Head of caudate nucleus (tissue), 42 donors: ENCODE measurements around the gene PFN3.
A peak's percentile ranks its signal among the peaks of the same experiment; 100 is the strongest.
"Not testable (repeated sequence)": the region's sequence is repeated elsewhere in the genome, so short reads cannot be mapped to it uniquely, and the experiment has no call there.

Experiments used
- DNase-seq, 42 donors: peaks; one replicate each; pipeline versions ENCODE4 v3.0.0 to v3.0.0-alpha.2; 2020 to 2021; ENCODE audit warnings: mixed read lengths in 7 of 42
- intact Hi-C: fragments of 100-400 bp; cut with DNase I; formaldehyde crosslinking; loops from one replicate; pipeline ENCODE4 v1.15.0; 2022

Gene PFN3

DNA sequence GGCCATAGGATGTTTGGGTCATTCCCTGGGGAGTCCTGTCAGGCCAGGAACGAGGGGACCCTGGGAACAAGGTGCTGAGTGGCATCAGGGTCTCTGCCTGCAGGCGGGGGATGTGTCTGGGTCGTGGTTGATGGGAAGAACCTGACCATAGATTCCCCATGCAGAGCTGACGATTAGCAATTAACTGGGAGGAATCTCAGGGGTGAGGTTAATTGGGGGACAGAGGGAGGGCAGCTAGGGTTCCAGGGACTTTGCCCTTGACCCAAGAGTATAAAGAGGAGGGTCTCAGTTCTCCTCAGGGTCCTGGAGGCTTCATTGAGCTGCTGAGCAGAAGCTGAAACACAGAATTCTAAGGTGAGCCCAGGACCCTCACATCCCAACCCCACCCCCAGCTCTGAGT is 16.3 kb downstream of the PFN3 start, which contains the start of gene SLC34A1:
TSS of gene SLC34A1 (plus strand) at position 301 of the 400 bp plus-strand sequence. CDS start 1,308 bp downstream, outside the sequence.
- intact Hi-C loops = no loop called here
- no peak for DNase-seq

DNA sequence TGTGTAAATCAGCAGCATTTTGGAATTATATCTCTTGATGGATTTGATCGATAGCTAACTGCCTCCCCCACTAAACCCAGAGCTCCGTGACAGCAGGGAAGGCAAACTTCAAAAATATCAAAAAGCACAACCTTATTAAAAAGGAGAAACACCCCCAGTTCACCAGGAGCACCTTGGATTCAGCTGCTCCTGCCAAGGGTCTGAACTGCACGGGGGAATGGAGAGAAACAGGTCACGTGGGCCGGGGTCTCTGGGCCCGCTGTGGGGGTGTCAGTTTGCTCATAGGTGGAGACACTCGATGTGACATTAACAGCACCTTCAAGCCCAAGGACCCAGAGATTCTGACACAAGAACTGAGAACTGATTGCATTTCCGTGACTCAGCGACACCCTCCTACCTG is 17.3 kb downstream of the PFN3 start:
- peak in 17 of 42 donors; percentile 20 to 57 (median 43) for DNase-seq
- intact Hi-C loops = no loop called here

DNA sequence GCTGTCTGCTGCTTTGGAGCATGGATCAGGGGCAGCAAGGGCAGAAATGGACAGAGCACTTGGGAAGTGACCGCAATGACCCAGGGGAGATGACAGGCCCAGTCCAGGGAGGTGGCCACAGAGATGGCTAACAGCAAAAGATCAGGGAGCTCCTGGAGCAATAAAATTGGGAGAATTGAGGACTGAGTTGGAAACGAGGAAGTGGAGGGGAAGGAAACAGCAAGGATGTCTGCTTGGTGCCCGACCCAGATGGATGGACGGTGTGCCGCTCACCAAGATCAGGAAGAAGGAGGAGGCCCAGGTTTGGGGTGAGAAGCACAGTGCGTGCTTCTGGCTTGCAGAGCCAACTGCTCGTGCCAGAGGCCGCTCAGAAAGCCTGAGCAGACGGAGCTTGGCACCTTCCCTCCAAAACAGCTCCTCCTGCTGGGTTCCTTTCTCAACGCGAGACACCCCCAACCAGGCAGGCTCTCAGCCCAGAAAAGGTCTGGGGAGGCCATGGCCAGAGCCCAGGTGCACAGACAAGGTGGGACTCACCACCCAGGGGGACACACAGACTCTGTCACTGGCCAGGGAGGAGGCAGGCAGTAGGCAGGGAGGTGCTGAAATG is 17.9 kb downstream of the PFN3 start:
- peak in 23 of 42 donors; percentile 37 to 80 (median 56) for DNase-seq
- intact Hi-C loops = no loop called here

GRCh38 chr5:177380805-177381126 is 19.7 kb downstream of the PFN3 start:
- intact Hi-C loops = no loop called here
- no peak for DNase-seq

DNA sequence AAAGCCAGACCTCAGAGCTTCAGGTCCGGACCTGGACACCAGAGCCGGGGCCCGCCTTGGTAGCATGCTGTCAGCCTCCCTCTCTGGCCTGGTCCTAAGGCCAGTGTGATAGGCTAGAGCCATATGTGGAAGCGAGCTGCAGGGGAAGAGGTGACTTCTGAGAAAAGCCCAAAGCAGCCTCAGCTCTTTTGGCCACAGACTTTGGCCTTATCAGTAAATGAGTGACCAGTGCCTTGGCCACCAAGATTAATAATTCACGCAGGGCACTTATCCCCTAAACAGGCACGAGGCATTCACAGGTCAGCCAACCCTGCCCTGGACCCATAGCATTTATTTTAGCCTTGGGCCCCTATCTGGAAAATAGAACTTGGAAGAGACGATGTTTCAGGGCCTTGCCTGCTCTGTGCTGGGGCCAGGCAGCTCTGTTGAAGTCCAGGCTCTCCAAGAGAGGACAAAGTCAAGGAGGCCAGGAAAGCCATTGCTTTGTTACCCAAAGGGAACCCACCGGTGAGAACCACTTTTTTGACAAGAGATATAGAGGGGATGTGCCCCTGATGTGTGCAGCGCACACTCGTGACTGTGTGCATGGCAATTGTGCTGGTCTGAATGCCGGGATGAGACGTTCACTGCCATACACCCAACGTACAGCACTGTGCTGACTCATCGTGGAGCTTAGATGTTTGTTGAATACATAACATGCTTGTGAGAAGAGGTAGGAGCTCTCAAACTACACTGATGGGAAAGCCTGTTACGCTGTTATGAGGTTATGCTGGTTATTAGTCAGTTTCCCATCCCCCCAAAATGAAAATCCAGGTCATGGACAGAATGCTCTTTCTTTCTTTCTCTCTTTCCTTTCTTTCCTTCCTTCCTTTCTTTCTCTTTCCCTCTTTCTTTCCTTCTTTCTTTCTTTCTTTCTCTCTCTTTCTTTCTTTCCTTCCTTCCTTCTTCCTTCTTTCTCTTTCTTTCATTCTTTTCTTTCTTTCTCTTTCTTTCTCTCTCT is 21.3 kb downstream of the PFN3 start:
- intact Hi-C loops = no loop called here
- DNase-seq = peak in 12 of 42 donors; percentile 36 to 80 (median 50)

DNA sequence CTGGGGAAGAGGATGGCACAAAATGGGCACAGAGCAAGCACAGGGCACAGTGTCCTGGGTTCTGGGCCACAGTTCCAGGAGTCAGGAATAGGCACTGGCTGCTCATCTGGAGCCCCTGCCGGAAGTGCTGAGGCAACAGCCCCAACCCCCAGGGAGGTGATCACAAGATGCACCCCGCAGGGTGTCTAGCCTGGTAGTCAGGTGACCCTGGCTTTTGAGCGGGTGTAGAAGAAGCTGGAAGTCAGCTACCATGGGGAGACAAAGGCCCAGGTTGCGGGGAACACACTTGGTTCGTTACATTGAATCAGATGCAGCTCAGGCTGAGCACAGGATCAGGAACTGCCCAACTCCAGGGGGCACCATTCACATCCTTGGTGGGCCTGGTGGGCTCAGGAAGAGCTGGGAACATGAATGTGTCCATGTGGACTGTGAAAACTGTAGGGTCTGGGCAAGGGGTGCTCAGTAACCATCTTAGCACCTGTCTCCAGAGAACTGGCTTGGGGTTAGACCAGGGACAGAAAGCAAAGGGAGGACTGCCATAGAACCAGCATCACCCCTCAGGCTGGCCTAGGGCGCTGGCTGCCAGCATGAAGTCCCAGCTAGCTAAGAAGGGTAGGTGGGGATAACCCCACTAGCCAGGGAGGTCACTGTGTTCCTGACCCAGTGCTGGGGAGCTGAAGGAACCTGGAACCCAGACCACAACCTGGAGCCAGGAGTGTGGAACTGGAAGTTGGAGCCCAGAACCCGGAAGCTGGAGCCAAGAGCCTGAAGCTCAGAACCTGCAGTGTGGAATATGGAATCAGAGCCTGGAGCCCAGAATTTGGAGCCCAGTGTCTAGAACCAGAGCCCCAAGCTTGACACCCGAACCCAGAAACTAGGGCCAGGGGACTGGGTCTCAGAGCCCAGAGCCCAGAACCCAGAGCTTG is 22.3 kb downstream of the PFN3 start:
- intact Hi-C loops = no loop called here
- no peak for DNase-seq

GRCh38 chr5:177376107-177376506 is 24.4 kb downstream of the PFN3 start:
- no peak for DNase-seq
- intact Hi-C loops = no loop called here

DNA sequence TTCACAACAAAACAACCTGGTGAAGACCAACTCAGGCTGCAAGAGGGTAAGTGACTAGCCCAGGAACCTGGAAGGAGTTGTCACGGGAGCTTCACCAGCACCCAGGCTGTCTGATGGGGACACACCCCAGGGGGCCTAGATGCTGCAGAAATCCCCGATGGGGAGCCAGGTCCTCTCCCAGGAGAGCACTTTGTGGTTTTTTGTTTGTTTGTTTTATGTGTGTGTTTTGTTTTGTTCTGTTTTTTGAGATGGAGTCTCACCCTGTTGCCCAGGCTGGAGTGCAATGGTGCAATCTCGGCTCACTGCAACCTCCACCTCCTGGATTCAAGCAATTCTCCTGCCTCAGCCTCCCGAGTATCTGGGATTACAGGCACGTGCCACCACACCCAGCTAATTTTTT is 24.9 kb downstream of the PFN3 start:
- intact Hi-C loops, DNase-seq: not testable (repeated sequence)

GRCh38 chr5:177374211-177374610 is 26.2 kb downstream of the PFN3 start:
- intact Hi-C loops = no loop called here
- no peak for DNase-seq

DNA sequence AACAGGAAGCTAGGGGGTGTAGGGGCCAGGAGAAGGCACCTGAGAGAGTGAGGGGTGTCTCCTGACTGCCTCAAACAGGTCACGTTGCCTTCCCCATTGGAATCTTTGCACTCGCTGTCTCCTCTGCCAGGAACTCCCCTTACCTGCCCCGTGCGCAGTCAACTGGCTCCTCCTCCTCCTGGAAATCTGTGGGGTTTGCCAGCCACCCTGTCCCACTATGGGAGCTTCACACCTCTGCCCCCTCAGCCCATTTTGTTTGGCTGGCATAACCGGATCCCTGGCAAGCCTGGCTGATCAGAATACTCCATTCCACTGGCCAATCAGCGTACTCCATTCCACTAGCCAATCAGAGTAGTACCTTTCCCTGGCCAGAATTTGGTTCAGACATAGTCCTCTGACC is 26.7 kb downstream of the PFN3 start:
- intact Hi-C loops = no loop called here
- DNase-seq = no peak

- intact Hi-C loops = no loop called here
- peak in 7 of 42 donors; percentile 21 to 65 (median 38) for DNase-seq
These were observed 27.6 kb downstream of the PFN3 start for GRCh38 chr5:177372910-177373309.

DNA sequence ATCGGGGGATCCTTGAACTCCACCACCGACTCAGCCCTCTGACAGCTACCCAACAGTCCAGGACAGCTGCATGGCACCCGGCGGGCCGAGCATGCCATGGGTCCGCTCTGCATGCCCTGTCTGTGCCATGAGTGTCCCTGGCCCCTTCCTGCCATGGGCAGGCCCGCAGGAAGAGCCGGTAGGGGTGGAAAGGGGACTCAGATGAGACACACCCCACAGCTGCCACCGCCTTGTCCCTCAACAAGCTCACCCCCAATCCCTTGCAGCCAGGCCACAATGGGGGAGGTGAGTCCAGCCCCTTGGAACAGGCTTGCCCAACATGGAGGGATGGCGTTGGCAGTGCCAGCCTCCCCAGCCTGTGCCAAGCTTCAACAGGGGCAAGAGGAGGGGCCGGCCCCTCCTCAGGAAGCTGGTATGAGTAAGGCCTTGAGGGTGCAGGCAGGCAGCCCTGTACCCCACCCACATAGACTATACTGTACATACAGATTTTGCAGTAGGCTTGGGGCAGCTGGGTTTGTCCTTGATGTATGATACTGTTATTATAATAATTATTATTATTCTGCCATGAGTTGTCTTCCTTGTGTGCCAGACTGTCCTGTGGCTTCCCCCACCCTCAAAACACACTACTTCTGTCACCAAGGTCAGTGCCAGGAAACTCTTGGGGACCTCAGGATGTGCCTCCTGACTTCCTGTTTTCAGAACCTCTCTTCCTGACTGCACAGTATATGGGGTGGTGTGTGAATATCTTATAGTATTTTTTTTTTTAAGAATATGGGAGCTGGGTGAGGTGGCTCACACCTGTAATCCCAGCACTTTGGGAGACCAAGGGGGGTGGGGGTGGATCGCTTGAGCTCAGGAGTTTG is 28.2 kb downstream of the PFN3 start:
- DNase-seq = no peak
- intact Hi-C loops = no loop called here

- intact Hi-C loops = no loop called here
- DNase-seq = no peak
These were observed 29.1 kb downstream of the PFN3 start for GRCh38 chr5:177371120-177372033.

GRCh38 chr5:177370488-177371119 is 29.9 kb downstream of the PFN3 start:
- DNase-seq = peak in 21 of 42 donors; percentile 20 to 71 (median 51)
- intact Hi-C loops = no loop called here

DNA sequence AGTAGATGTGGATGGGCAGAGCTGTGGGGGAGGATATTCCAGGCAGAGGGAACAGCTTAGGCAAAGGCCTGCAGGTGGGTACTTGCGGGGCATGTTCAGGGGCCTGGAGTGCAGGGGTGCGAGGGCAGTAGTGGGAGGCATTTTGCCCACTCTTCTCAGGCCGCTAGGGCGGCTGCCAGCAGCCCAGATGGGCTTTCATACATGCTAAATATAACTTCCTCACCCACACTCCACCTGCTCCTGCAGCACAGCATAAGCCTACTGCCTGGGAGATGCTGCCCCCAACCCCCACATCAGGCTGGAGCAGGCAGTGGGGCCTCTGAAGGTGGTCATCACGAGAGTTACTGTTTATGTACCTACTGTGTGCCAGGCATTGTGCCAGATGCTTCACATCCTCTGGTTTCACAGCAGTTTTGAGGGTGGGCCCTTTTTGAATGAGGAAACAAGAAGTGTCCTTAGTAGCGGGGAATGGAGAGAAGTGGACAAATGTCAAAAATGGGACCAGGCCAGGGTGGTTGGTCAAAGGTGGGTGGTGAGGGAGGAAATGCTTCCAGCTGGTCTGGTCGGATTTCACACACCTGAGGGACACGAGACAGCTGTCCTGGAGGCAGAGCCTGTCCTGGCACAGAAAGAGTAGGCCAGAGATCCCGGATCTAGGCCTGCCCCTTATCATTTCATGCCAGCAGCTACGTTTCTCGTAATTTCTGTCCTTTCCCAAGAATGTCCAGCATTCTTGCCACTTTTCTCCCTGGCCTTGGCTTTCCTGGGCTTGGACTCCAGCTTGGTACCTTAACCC is 30.6 kb downstream of the PFN3 start:
- intact Hi-C loops = no loop called here
- DNase-seq = no peak
